MM.1S (cell line): ENCODE results near the gene SLC35E2B.

Experiments used
- DNase-seq: peaks from one replicate; pipeline ENCODE4 v3.0.0-alpha.2; 2015
- H2AFZ ChIP-seq: fragments of 300-600 bp; sonication (generic); 2 replicates; pipeline ENCODE4 v1.6.0; 2016; ENCODE audit warnings: antibody characterized with exemption, low read length
- H3F3A ChIP-seq: fragments of 300-600 bp; sonication (generic); 2 replicates; pipeline ENCODE4 v1.6.1; 2016; ENCODE audit warnings: mild to moderate bottlenecking, antibody characterized with exemption, low read length, moderate library complexity, mixed read lengths; ENCODE audit not compliant: insufficient read depth
- H3K27ac ChIP-seq: fragments of 300-600 bp; sonication (generic); 2 replicates; pipeline ENCODE4 v1.5.1; 2016; ENCODE audit warnings: mild to moderate bottlenecking, low read length
- H3K27me3 ChIP-seq: fragments of 300-600 bp; sonication (generic); replicated peaks from 2 replicates; pipeline ENCODE4 v1.6.0; 2016; ENCODE audit warnings: low read length; ENCODE audit not compliant: insufficient read depth
- H3K36me3 ChIP-seq: fragments of 300-600 bp; sonication (generic); replicated peaks from 2 replicates; pipeline ENCODE4 v1.6.1; 2016; ENCODE audit warnings: mild to moderate bottlenecking, low read length, mixed read lengths; ENCODE audit not compliant: insufficient read depth
- H3K4me1 ChIP-seq: fragments of 300-600 bp; sonication (generic); 2 replicates; pipeline ENCODE4 v1.6.1; 2016; ENCODE audit warnings: low read length, mixed read lengths
- H3K4me2 ChIP-seq: fragments of 300-600 bp; sonication (generic); 2 replicates; pipeline ENCODE4 v1.6.0; 2016; ENCODE audit warnings: low read depth, low read length
- H3K4me3 ChIP-seq: fragments of 300-600 bp; sonication (generic); 2 replicates; pipeline ENCODE4 v1.5.1; 2016; ENCODE audit warnings: low read length, mixed read lengths
- H3K79me2 ChIP-seq: fragments of 300-600 bp; sonication (generic); 2 replicates; pipeline ENCODE4 v1.6.1; 2016; ENCODE audit warnings: mixed run types, low read length, mixed read lengths
- H3K9ac ChIP-seq: fragments of 300-600 bp; sonication (generic); 2 replicates; pipeline ENCODE4 v1.6.1; 2016; ENCODE audit warnings: low read length, mixed read lengths
- H3K9me2 ChIP-seq: fragments of 300-600 bp; sonication (generic); replicated peaks from 2 replicates; pipeline ENCODE4 v1.6.1; 2016; ENCODE audit warnings: mild to moderate bottlenecking, low read length, mixed read lengths; ENCODE audit not compliant: insufficient read depth
- H3K9me3 ChIP-seq: fragments of 300-600 bp; sonication (generic); replicated peaks from 2 replicates; pipeline ENCODE4 v1.6.1; 2016; ENCODE audit warnings: mild to moderate bottlenecking, low read length, mixed read lengths; ENCODE audit not compliant: insufficient read depth
- H4K20me1 ChIP-seq: fragments of 300-600 bp; sonication (generic); 2 replicates; pipeline ENCODE4 v1.6.1; 2016; ENCODE audit warnings: mild to moderate bottlenecking, low read length, moderate library complexity, mixed read lengths; ENCODE audit not compliant: insufficient read depth
- CTCF ChIP-seq: fragments of 300-600 bp; sonication (generic); IDR thresholded peaks from 2 replicates; pipeline ENCODE4 v1.5.1; 2016; ENCODE audit warnings: antibody characterized with exemption, low read length, mixed read lengths
- EZH2 ChIP-seq: fragments of 300-600 bp; sonication (generic); optimal IDR thresholded peaks from 2 replicates; pipeline ENCODE3; 2017; ENCODE audit warnings: low read depth, mild to moderate bottlenecking, antibody characterized with exemption, low read length, mixed read lengths
- EZH2phosphoT487 ChIP-seq: fragments of 300-600 bp; sonication (generic); IDR thresholded peaks from 2 replicates; pipeline ENCODE4 v1.6.1; 2018; ENCODE audit warnings: antibody characterized with exemption, low read length

Gene SLC35E2B

GRCh38 chr1:1623181-1623630 is 69.4 kb downstream of the SLC35E2B start:
- Histone ChIP-seq H3K27me3 (no peaks in the 10 kb centered on the region), H3K9me3 (no peaks in the 10 kb centered on the region), H3K4me2 (no peak overlapping the region), H3K4me3 (no peak overlapping the region), H3K4me1 (no peaks in the 10 kb centered on the region), H3K79me2 (no peaks in the 10 kb centered on the region), H3K9ac (no peak overlapping the region), H4K20me1 (no peaks in the 10 kb centered on the region), H3K27ac (no peak overlapping the region), H3F3A (no peaks in the 10 kb centered on the region), H3K9me2 (no peaks in the 10 kb centered on the region), H2AFZ (no peak overlapping the region), H3K36me3 (no peaks in the 10 kb centered on the region)
- no peak for DNase-seq
- no peak for TF ChIP-seq EZH2phosphoT487
- TF ChIP-seq EZH2, result no peak

GRCh38 chr1:1622788-1623094 is 69.9 kb downstream of the SLC35E2B start:
- H3F3A ChIP-seq, result no peaks in the 10 kb centered on the region
- no peaks in the 10 kb centered on the region for H3K79me2 ChIP-seq
- H3K4me3 ChIP-seq, result no peak overlapping the region
- no peaks in the 10 kb centered on the region for H3K9me3 ChIP-seq
- no peaks in the 10 kb centered on the region for H3K9me2 ChIP-seq
- H3K27me3 ChIP-seq, result no peaks in the 10 kb centered on the region
- H3K27ac ChIP-seq, result no peak overlapping the region
- H3K9ac ChIP-seq, result no peak overlapping the region
- no peak overlapping the region for H2AFZ ChIP-seq
- no peak for TF ChIP-seq EZH2phosphoT487
- DNase-seq, result no peak
- H4K20me1 ChIP-seq, result no peaks in the 10 kb centered on the region
- H3K36me3 ChIP-seq, result no peaks in the 10 kb centered on the region
- H3K4me1 ChIP-seq, result no peaks in the 10 kb centered on the region
- no peak overlapping the region for H3K4me2 ChIP-seq

GRCh38 chr1:1622010-1622787 is 70.4 kb downstream of the SLC35E2B start:
- TF ChIP-seq EZH2 (no peak), CTCF (no peak), EZH2phosphoT487 (no peak)
- Histone ChIP-seq H3K4me2 (no peak overlapping the region), H3K27ac (no peak overlapping the region), H3K9ac (no peak overlapping the region), H3K27me3 (no peaks in the 10 kb centered on the region), H3K79me2 (no peaks in the 10 kb centered on the region; the same call in 1 of the 2 replicates), H3K4me3 (no peak overlapping the region), H3K36me3 (no peaks in the 10 kb centered on the region), H3K4me1 (no peaks in the 10 kb centered on the region), H3F3A (no peaks in the 10 kb centered on the region), H3K9me2 (no peaks in the 10 kb centered on the region), H4K20me1 (no peaks in the 10 kb centered on the region), H3K9me3 (no peaks in the 10 kb centered on the region), H2AFZ (no peak overlapping the region)
- no peak for DNase-seq

GRCh38 chr1:1621173-1622009 is 71.2 kb downstream of the SLC35E2B start:
- Histone ChIP-seq H3K4me1 (no peaks in the 10 kb centered on the region), H3K79me2 (peaks cover 7% of the 10 kb centered on the region), H3K9me3 (no peaks in the 10 kb centered on the region), H3K36me3 (no peaks in the 10 kb centered on the region), H3K4me3 (no peak overlapping the region), H3F3A (no peaks in the 10 kb centered on the region), H3K9me2 (no peaks in the 10 kb centered on the region), H4K20me1 (no peaks in the 10 kb centered on the region), H3K4me2 (no peak overlapping the region), H2AFZ (no peak overlapping the region), H3K27ac (no peak overlapping the region), H3K27me3 (no peaks in the 10 kb centered on the region), H3K9ac (no peak overlapping the region)
- TF ChIP-seq CTCF (no peak), EZH2 (no peak), EZH2phosphoT487 (no peak)
- DNase-seq, result no peak
